Stomach (tissue), 9 donors: Measurements from ENCODE around the gene SGSH. TPM values are rescaled to one million over a fixed set of nuclear protein-coding genes. Genes with fewer than 3 reads are reported as not detected.

ENCODE experiments used
- DNase-seq, 2 donors: peaks; one replicate each; pipeline versions ENCODE4 v3.0.0 to v3.0.0-alpha.2; 2013 to 2019
- H3K27ac ChIP-seq, 5 donors: fragments of 200-600 bp in 4 of 5; sonication (generic) in 4 of 5; one replicate each; pipeline ENCODE4 v1.5.1; 2013 to 2019; ENCODE audit warnings: mild to moderate bottlenecking in 1 of 5, moderate library complexity in 1 of 5
- H3K27me3 ChIP-seq, 3 donors: fragments of 200-600 bp; sonication (generic); one replicate each; pipeline ENCODE4 v1.5.1; 2017 to 2019; ENCODE audit warnings: mixed run types in 1 of 3
- H3K36me3 ChIP-seq, 4 donors: fragments of 200-600 bp; sonication (generic); 1 replicate in 3 of 4; 2 replicates in 1 of 4; pipeline ENCODE4 v1.5.1; 2016 to 2019
- H3K4me1 ChIP-seq, 4 donors: fragments of 200-600 bp; sonication (generic); one replicate each; pipeline ENCODE4 v1.5.1; 2016 to 2019
- H3K4me3 ChIP-seq, 4 donors: fragments of 200-600 bp; sonication (generic) in 3 of 4; one replicate each; pipeline ENCODE4 v1.5.1; 2016 to 2019; ENCODE audit warnings: mild to moderate bottlenecking in 1 of 4
- H3K9me3 ChIP-seq, 4 donors: fragments of 200-600 bp; sonication (generic); one replicate each; pipeline ENCODE4 v1.5.1; 2016 to 2019
- EP300 ChIP-seq: sonication (generic); formaldehyde crosslinking; IDR thresholded peaks from one replicate; pipeline ENCODE4 v1.6.1; 2017; ENCODE audit warnings: antibody characterized with exemption
- POLR2A ChIP-seq, 4 donors: fragments of 450-650 bp; IDR thresholded peaks; one replicate each; pipeline ENCODE4 v1.6.1; 2016; ENCODE audit warnings: antibody characterized with exemption in 4 of 4, control low read depth in 2 of 4, mild to moderate bottlenecking in 1 of 4, moderate library complexity in 1 of 4
- POLR2AphosphoS5 ChIP-seq, 3 donors: sonication (generic); formaldehyde crosslinking; IDR thresholded peaks; one replicate each; pipeline ENCODE4 v1.6.1; 2016; ENCODE audit warnings: antibody characterized with exemption in 3 of 3
- WGBS, 5 donors: extraction: QIAGEN DNeasy Blood & Tissue Kit in 3 of 5; methylation state at CpG; one replicate each; pipeline versions ENCODE4 v1.1.5 to v1.1.7; 2013 to 2018; 5-methylcytosine and 5-hydroxymethylcytosine counted together
- intact Hi-C: fragments of 100-400 bp; cut with DNase I; formaldehyde crosslinking; loops from one replicate; pipeline ENCODE4 v1.15.1; 2023; ENCODE audit warnings: low total_unique reads
- polyA plus RNA-seq, 3 donors: library from polyadenylated mRNA; stranded (reverse); fragments of 200-250 nt; gene quantifications; one replicate each; pipeline ENCODE4 v1.2.3, GENCODE V29; 2013
- total RNA-seq, 5 donors: library from RNA; depleted of rRNA; stranded (reverse); fragments of >200 nt; gene quantifications; one replicate each; pipeline versions ENCODE4 v1.1.0 to v1.2.3, GENCODE V29; 2014 to 2016
- TF ChIP-seq, protein P1 (sequence below), 7 experiments: fragments of 450-650 bp in 4 of 7; fragments of 200-600 bp in 3 of 7; sonication (generic) in 3 of 7; IDR thresholded peaks; one replicate each; pipeline ENCODE4 v1.5.1; 2016 to 2019; ENCODE audit warnings: antibody characterized with exemption in 7 of 7, control low read depth in 2 of 7, mild to moderate bottlenecking in 1 of 7
- donor health status: healthy with polysubstance abuse.
- donor health status: Bipolar disorder and iron deficiency.
- donor health status: healthy.

Gene SGSH
- total and polyA plus RNA-seq, 8 donors, result 15.7 to 307 (median 41.5) TPM

DNA sequence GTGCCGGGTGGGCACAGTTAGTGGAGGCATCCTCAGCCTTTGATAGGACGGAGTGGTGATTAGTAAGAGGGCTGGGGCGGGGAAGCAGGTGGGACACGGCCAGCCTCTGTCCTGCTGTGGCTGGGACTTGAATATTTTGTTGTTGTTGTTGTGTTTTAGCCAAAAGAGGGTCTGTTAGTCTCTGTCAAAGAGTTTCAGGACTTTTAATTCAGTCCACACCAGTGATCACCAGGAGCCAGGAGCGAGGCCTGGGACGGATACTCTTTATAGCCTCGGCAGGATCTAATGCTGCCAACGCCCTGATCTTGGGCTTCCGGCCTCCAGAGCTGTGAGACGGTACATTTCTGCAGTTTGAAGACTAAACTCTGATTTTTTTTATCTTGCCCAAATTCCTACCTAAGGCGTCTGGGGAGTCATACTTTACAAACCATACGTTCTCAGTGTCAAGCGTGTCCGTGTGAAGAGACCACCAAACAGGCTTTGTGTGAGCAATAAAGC, 37.6 kb upstream of the SGSH start:
- Histone ChIP-seq H3K4me3 (no peak overlapping the region), H3K27me3 (no peaks in the 10 kb centered on the region), H3K27ac (peak overlapping the region in 1 of 5 donors; percentile 33), H3K9me3 (no peaks in the 10 kb centered on the region), H3K4me1 (peaks cover 29 to 56% (median 35%) of the 10 kb centered on the region in 4 donors), H3K36me3 (peaks cover 0 to 11% (median 2%) of the 10 kb centered on the region in 4 donors)
- no peak for DNase-seq
- intact Hi-C loops, result no loop called here
- TF ChIP-seq POLR2AphosphoS5 (IDR thresholded peaks at IDR 0.05), result no peak
- TF ChIP-seq POLR2A (IDR thresholded peaks at IDR 0.05), result no peak
- TF ChIP-seq, protein P1, sequence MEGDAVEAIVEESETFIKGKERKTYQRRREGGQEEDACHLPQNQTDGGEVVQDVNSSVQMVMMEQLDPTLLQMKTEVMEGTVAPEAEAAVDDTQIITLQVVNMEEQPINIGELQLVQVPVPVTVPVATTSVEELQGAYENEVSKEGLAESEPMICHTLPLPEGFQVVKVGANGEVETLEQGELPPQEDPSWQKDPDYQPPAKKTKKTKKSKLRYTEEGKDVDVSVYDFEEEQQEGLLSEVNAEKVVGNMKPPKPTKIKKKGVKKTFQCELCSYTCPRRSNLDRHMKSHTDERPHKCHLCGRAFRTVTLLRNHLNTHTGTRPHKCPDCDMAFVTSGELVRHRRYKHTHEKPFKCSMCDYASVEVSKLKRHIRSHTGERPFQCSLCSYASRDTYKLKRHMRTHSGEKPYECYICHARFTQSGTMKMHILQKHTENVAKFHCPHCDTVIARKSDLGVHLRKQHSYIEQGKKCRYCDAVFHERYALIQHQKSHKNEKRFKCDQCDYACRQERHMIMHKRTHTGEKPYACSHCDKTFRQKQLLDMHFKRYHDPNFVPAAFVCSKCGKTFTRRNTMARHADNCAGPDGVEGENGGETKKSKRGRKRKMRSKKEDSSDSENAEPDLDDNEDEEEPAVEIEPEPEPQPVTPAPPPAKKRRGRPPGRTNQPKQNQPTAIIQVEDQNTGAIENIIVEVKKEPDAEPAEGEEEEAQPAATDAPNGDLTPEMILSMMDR (IDR thresholded peaks at IDR 0.05), result no peak
- no peak for TF ChIP-seq EP300
- WGBS, 5 donors, result 76 to 93% (median 80%) methylated on average over 13 to 14 of the region's 14 CpGs

DNA sequence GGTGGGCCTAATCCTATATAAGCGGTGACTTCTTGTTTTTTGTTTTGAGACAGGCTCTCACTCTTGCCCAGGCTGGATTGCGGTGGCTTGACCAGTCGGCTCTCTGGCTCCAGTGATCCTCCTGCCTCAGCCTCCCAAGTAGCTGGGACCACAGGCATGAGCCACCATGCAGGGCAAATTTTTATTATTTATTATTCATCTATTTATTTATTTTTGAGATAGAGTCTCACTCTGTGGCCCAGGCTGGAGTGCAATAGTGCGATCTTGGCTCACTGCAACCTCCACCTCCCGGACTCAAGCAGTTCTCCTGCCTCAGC, 35.9 kb upstream of the SGSH start:
- Histone ChIP-seq H3K36me3 (peaks cover 0 to 29% (median 17%) of the 10 kb centered on the region in 4 donors), H3K4me3 (no peak overlapping the region), H3K27ac (peak overlapping the region in 3 of 5 donors; percentile 75 to 89 (median 89)), H3K9me3 (no peaks in the 10 kb centered on the region), H3K4me1 (peaks cover 14 to 43% (median 20%) of the 10 kb centered on the region in 4 donors), H3K27me3 (no peaks in the 10 kb centered on the region)
- intact Hi-C loops, result no loop called here
- WGBS, 5 donors, result 88 to 98% (median 97%) methylated on average over 5 of the region's 5 CpGs
- TF ChIP-seq EP300 (no peak), POLR2AphosphoS5 (IDR thresholded peaks at IDR 0.05) (no peak), POLR2A (IDR thresholded peaks at IDR 0.05) (no peak)
- TF ChIP-seq, protein P1 (IDR thresholded peaks at IDR 0.05), result no peak
- DNase-seq, result no peak

- intact Hi-C loops, result no loop called here
- Histone ChIP-seq H3K27me3 (no peaks in the 10 kb centered on the region), H3K4me1 (peaks cover 14 to 40% (median 15%) of the 10 kb centered on the region in 4 donors), H3K9me3 (no peaks in the 10 kb centered on the region), H3K4me3 (no peak overlapping the region), H3K36me3 (peaks cover 0 to 41% (median 23%) of the 10 kb centered on the region in 4 donors), H3K27ac (peak overlapping the region; percentile 48 to 89 (median 76))
- peak; percentile 58 to 78 for DNase-seq
- TF ChIP-seq POLR2AphosphoS5 (IDR thresholded peaks at IDR 0.05) (peak; percentile 19 to 97 (median 89)), EP300 (peak; percentile 70), POLR2A (IDR thresholded peaks at IDR 0.05) (no peak)
- TF ChIP-seq, protein P1 (IDR thresholded peaks at IDR 0.05), result no peak
- WGBS, 5 donors, result 43 to 53% (median 46%) methylated on average over 13 of the region's 13 CpGs
Measured at GRCh38 chr17:80254396-80255251, 34.5 kb upstream of the SGSH start.

- Histone ChIP-seq H3K9me3 (no peaks in the 10 kb centered on the region), H3K4me1 (peaks cover 8 to 35% (median 14%) of the 10 kb centered on the region in 4 donors), H3K36me3 (peaks cover 0 to 48% (median 31%) of the 10 kb centered on the region in 4 donors), H3K27me3 (no peaks in the 10 kb centered on the region), H3K27ac (peak overlapping the region in 4 of 5 donors; percentile 75 to 89 (median 82)), H3K4me3 (no peak overlapping the region)
- DNase-seq, result no peak
- intact Hi-C loops, result no loop called here
- TF ChIP-seq EP300 (no peak), POLR2A (IDR thresholded peaks at IDR 0.05) (no peak), POLR2AphosphoS5 (IDR thresholded peaks at IDR 0.05) (no peak)
- TF ChIP-seq, protein P1 (IDR thresholded peaks at IDR 0.05), result no peak
- 75 to 89% (median 88%) methylated on average over 14 to 21 of the region's 21 CpGs for WGBS, 5 donors
Measured at GRCh38 chr17:80253631-80254395, 33.7 kb upstream of the SGSH start.
